H1 (cell line): ENCODE measurements around the gene GPC6. TPM values are rescaled to one million over a fixed set of nuclear protein-coding genes. Genes with fewer than 3 reads are reported as not detected.
A peak's percentile ranks its signal among the peaks of the same experiment; 100 is the strongest.

ENCODE experiments used
- polyA plus RNA-seq, 7 experiments: library from polyadenylated mRNA; depleted of rRNA in 3 of 7; stranded (reverse) in 5 of 7; unstranded in 2 of 7; fragments of >200 nt in 5 of 7; fragments of 200-250 nt in 2 of 7; gene quantifications; 1 replicate in 5 of 7; 2 replicates in 1 of 7; 4 replicates in 1 of 7; pipeline versions ENCODE4 v1.2.1 to v1.2.3, GENCODE V29; 2011 to 2013; ENCODE audit warnings: missing spikeins in 2 of 7, mixed read lengths in 2 of 7
- total RNA-seq: library from RNA; stranded (reverse); fragmentation: NEBNext Ultra II Directional; extraction: Animal tissue kit (Norgen Biotek cat#: 25700); gene quantifications from 2 replicates; pipeline ENCODE4 v1.2.1, GENCODE V29; 2021
- TF ChIP-seq, protein P1 (sequence below): fragments of 300-600 bp; sonication (generic); IDR thresholded peaks from 2 replicates; pipeline ENCODE4 v1.7.1; 2012; ENCODE audit warnings: low read length, moderate library complexity, mild to moderate bottlenecking, inconsistent platforms; ENCODE audit not compliant: insufficient replicate concordance

Gene GPC6
- total and polyA plus RNA-seq, 2 of the 8 experiments (the other 6 are each of a cell fraction or from before 2014, with no cell fraction given), result 5.4 to 12.0 TPM

DNA sequence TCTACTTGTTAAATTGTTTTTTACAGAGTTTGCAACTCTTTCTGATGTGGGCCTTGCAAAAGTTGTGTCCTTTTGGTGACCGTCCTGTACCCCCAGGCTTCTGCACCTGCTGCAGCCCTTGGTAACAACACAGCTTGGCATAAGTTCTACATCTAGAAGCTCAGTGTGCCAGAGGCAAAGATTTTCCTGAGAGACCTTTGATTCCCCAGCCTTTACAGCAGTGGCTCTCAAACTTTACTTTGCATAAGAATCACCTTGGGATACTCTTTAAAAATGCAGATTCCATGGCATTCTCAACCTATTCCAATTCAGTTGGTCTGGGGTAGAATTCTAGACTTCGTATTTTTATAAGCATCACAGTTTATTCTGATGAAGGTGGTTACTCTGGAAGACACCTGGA lies 991.9 kb downstream of the GPC6 start (continued):
- TF ChIP-seq, protein P1, sequence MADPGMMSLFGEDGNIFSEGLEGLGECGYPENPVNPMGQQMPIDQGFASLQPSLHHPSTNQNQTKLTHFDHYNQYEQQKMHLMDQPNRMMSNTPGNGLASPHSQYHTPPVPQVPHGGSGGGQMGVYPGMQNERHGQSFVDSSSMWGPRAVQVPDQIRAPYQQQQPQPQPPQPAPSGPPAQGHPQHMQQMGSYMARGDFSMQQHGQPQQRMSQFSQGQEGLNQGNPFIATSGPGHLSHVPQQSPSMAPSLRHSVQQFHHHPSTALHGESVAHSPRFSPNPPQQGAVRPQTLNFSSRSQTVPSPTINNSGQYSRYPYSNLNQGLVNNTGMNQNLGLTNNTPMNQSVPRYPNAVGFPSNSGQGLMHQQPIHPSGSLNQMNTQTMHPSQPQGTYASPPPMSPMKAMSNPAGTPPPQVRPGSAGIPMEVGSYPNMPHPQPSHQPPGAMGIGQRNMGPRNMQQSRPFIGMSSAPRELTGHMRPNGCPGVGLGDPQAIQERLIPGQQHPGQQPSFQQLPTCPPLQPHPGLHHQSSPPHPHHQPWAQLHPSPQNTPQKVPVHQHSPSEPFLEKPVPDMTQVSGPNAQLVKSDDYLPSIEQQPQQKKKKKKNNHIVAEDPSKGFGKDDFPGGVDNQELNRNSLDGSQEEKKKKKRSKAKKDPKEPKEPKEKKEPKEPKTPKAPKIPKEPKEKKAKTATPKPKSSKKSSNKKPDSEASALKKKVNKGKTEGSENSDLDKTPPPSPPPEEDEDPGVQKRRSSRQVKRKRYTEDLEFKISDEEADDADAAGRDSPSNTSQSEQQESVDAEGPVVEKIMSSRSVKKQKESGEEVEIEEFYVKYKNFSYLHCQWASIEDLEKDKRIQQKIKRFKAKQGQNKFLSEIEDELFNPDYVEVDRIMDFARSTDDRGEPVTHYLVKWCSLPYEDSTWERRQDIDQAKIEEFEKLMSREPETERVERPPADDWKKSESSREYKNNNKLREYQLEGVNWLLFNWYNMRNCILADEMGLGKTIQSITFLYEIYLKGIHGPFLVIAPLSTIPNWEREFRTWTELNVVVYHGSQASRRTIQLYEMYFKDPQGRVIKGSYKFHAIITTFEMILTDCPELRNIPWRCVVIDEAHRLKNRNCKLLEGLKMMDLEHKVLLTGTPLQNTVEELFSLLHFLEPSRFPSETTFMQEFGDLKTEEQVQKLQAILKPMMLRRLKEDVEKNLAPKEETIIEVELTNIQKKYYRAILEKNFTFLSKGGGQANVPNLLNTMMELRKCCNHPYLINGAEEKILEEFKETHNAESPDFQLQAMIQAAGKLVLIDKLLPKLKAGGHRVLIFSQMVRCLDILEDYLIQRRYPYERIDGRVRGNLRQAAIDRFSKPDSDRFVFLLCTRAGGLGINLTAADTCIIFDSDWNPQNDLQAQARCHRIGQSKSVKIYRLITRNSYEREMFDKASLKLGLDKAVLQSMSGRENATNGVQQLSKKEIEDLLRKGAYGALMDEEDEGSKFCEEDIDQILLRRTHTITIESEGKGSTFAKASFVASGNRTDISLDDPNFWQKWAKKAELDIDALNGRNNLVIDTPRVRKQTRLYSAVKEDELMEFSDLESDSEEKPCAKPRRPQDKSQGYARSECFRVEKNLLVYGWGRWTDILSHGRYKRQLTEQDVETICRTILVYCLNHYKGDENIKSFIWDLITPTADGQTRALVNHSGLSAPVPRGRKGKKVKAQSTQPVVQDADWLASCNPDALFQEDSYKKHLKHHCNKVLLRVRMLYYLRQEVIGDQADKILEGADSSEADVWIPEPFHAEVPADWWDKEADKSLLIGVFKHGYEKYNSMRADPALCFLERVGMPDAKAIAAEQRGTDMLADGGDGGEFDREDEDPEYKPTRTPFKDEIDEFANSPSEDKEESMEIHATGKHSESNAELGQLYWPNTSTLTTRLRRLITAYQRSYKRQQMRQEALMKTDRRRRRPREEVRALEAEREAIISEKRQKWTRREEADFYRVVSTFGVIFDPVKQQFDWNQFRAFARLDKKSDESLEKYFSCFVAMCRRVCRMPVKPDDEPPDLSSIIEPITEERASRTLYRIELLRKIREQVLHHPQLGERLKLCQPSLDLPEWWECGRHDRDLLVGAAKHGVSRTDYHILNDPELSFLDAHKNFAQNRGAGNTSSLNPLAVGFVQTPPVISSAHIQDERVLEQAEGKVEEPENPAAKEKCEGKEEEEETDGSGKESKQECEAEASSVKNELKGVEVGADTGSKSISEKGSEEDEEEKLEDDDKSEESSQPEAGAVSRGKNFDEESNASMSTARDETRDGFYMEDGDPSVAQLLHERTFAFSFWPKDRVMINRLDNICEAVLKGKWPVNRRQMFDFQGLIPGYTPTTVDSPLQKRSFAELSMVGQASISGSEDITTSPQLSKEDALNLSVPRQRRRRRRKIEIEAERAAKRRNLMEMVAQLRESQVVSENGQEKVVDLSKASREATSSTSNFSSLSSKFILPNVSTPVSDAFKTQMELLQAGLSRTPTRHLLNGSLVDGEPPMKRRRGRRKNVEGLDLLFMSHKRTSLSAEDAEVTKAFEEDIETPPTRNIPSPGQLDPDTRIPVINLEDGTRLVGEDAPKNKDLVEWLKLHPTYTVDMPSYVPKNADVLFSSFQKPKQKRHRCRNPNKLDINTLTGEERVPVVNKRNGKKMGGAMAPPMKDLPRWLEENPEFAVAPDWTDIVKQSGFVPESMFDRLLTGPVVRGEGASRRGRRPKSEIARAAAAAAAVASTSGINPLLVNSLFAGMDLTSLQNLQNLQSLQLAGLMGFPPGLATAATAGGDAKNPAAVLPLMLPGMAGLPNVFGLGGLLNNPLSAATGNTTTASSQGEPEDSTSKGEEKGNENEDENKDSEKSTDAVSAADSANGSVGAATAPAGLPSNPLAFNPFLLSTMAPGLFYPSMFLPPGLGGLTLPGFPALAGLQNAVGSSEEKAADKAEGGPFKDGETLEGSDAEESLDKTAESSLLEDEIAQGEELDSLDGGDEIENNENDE, result peak; percentile 45
- TF ChIP-seq, all 59 proteins: peak for 1
